ENCODE results near the gene TSC22D2.
"Not testable (repeated sequence)": the region's sequence is repeated elsewhere in the genome, so short reads cannot be mapped to it uniquely, and the experiment has no call there.

The TSC22D2 gene

GRCh38 chr3:150446470-150446977 lies 38.4 kb downstream of the TSC22D2 start:
- no peak for DNase-seq

DNA sequence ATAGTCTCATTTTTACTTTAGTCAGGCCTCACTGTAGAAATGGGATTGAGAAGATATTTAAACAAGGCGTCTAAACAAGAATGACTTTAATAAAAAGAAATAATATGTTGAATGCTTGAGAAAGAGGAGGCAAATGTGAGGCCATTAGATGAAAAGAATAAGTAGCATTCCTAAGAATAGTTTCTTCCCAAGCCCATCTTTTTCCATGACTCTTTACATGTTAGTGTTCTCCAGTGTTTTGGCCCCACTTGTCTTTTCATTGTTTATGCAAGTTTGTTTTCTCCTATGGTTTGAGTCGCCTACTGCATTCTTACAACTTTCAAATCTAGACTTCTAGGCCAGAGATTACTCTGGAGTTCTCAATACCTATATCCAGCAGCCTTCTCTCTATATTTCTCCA lies 39.0 kb downstream of the TSC22D2 start:
- DNase-seq: no peak

- no peak for DNase-seq
These were observed 39.8 kb downstream of the TSC22D2 start for GRCh38 chr3:150447631-150448465.

- no peak for DNase-seq
These were observed 41.1 kb downstream of the TSC22D2 start for GRCh38 chr3:150449169-150449721.

GRCh38 chr3:150450916-150451315 lies 42.8 kb downstream of the TSC22D2 start:
- no peak for DNase-seq

DNA sequence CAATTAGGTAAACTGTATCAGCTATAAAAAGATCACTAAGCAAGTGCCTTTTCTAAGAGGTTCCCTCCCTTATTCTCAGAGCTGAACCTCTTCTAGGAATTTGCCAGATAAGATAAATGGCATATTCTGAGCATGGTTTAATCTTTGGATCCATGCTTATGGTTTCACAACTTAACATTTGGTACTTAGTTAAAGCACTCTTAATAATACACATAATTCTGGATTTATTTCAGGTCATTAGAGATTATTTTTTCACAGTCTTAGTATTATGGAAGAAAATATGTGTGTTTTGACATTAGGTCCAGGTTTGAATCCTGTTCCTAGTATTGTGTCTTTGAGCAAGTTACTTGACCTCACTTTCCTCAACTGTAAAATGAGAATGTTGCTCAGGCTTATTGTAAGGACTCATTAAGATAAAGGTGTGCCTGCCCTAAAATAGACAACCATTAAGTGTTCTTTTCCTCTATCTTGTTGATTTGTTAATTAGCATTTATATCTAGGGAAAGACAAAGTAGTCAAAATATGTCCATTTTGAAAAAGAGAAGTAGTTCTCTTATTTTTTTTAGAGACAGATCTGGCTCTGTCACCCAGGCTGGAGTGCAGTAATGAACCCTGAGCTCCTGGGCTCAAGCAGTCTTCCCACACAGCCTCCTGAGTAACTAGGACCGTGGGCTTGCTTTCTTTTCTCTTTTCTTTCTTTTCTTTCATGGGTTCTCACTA lies 43.4 kb downstream of the TSC22D2 start:
- no peak for DNase-seq

DNA sequence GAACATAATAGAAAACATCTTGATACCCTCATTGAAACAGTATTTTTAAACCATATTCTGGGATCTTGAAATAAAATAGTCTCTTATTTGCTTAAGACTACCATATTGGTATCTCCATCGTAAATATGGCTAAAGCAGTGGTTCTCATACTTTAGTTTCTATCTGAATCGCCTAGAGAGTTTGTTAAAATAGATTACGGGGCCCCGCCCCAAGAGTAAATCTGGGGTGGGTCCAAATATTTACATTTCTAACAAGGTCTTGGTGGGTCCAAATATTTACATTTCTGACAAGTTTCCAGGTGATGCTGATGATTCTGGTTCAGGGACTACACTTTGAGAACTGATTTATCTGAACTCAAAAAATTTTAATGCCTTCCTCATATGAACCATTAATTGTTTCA lies 45.3 kb downstream of the TSC22D2 start:
- DNase-seq: no peak

DNA sequence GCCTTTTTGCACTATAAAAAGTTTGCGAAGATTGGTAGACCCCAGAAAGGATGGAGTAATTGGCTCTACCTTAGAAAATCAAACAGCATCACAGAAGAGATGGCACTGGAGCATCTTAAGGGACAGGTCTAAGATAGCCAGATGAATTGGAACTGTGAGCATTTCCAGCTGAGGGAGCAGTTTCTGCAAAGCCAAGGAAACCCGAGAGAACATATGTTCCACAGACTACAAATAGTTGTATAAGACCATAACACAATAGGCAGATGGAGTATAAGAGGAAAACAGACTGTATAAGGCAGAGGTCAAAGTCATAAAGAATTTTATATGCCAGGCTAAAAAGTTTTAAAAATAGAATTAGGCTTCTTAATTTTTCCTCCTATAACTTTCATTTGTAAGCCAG lies 46.0 kb downstream of the TSC22D2 start:
- no peak for DNase-seq

GRCh38 chr3:150454622-150455021 lies 46.5 kb downstream of the TSC22D2 start:
- no peak for DNase-seq

GRCh38 chr3:150455341-150455740 lies 47.2 kb downstream of the TSC22D2 start:
- no peak for DNase-seq

- no peak for DNase-seq
These were observed 49.9 kb downstream of the TSC22D2 start for GRCh38 chr3:150458001-150458400.

DNA sequence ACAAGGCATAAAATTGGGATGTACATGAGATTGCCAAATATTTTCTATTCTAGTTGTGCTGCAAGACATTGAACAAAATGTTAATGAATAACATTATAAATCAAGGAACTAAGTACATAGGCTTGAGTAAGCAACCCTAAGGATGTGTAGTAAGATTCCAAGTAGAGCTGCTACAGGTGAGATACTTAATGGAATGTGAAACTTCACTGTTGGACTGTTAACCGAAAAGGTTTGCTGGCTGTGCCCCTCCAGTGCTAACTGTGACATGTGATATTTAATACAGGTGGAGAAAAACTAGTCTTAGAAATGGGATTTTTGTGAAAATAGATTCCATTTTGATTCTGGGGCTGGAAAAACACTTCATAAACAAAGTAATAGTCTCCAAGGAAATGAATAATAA lies 52.4 kb downstream of the TSC22D2 start:
- DNase-seq: no peak

- DNase-seq: no peak
These were observed 53.3 kb downstream of the TSC22D2 start for GRCh38 chr3:150461399-150461798.

DNA sequence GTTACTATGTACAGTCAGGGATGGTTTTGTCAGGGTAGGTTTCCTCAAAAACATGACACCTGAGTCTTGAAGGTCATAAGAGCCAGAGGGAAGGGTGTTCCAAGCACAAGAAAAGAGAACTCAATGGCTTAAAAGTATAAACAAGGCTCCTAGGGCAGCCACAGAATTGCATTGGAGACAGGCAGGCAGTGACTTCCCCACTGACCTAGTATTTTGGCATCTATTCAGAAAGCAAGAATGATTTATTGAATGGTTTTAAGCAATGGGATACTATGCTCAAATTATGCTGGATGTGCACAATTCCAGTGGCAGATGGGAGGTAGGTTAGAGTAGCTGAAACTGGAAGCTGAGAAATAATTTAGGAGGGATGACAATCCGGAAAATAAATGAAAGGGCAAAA lies 54.0 kb downstream of the TSC22D2 start:
- no peak for DNase-seq

DNA sequence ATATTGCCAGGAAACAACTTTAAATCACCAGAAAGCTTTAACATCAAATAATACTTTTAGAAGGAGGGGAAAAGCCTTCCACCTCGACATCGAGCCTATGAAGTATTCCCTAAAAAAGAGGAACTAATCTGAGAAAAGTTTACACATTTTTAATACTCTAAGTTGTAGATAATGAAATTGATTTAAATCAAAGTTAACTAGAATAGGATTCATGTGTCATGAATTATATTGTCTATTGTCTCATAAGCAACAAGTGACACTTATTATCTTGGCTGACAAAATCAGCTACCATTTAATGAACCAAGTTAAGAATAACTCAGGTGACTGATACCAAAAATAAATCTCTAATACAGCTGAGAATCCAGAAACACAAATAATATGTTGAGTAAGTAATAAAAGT lies 56.6 kb downstream of the TSC22D2 start:
- no peak for DNase-seq

GRCh38 chr3:150467381-150467780 lies 59.3 kb downstream of the TSC22D2 start:
- no peak for DNase-seq

GRCh38 chr3:150469031-150469930 lies 61.2 kb downstream of the TSC22D2 start:
- peak in 19 of 56 donors; percentile 1 to 40 (median 7) for DNase-seq

DNA sequence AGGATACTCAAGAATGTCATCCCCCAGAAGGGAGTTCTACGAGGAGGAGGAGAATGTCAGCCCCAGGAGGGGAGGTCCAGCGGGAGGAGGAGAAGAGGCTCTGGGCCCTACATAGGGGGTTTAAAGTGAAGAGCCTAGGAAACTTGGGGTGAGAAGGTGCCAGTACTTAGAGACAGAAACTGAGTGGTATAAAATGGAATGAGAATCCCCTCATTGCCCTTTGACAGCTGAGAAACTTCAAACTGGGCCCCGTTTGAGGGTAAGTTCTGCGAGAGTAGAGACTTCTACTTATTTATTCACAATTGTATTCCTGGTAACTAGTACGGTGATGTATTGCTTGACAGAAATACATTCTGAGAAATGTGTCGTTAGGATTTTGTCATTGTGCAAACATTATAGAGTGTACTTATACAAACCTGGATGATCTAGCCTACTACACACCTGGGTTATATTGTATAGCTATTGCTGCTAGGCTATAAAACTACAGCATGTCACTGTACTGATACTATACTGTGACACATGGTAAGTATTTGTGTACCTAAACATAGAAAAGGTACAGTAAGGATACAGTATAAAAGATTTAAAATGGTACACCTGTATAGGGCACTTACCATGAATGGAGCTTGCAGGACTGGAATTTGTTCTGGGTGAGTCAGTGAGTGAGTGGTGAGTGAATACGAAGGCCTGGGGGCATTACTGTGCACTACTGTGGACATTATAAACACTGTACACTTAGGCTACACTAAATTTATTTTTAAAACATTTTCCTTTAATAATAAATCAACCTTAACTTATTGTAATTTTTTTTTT lies 62.0 kb downstream of the TSC22D2 start:
- DNase-seq: no peak

GRCh38 chr3:150472421-150472820 lies 64.3 kb downstream of the TSC22D2 start:
- no peak for DNase-seq

- DNase-seq: not testable (repeated sequence)
These were observed 65.1 kb downstream of the TSC22D2 start for GRCh38 chr3:150473161-150473560.

Data from nucleus accumbens (tissue), 56 donors.